ENCODE data around the gene MAP3K21.

The MAP3K21 gene

GRCh38 chr1:233390842-233391737 lies 63.6 kb downstream of the MAP3K21 start:
- DNase-seq (ENCODE audit: low read depth), result no peak
- no peak overlapping the region for H3K4me3 ChIP-seq (ENCODE audit: low read depth, low read length)
- TF ChIP-seq, protein P1, sequence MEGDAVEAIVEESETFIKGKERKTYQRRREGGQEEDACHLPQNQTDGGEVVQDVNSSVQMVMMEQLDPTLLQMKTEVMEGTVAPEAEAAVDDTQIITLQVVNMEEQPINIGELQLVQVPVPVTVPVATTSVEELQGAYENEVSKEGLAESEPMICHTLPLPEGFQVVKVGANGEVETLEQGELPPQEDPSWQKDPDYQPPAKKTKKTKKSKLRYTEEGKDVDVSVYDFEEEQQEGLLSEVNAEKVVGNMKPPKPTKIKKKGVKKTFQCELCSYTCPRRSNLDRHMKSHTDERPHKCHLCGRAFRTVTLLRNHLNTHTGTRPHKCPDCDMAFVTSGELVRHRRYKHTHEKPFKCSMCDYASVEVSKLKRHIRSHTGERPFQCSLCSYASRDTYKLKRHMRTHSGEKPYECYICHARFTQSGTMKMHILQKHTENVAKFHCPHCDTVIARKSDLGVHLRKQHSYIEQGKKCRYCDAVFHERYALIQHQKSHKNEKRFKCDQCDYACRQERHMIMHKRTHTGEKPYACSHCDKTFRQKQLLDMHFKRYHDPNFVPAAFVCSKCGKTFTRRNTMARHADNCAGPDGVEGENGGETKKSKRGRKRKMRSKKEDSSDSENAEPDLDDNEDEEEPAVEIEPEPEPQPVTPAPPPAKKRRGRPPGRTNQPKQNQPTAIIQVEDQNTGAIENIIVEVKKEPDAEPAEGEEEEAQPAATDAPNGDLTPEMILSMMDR (IDR thresholded peaks at IDR 0.05; ENCODE audit: control insufficient read depth, extremely low read depth, insufficient read depth), result no peak

GRCh38 chr1:233393084-233393840 lies 65.7 kb downstream of the MAP3K21 start:
- DNase-seq (ENCODE audit: low read depth), result no peak
- TF ChIP-seq, protein P1 (IDR thresholded peaks at IDR 0.05; ENCODE audit: control insufficient read depth, extremely low read depth, insufficient read depth), result no peak
- H3K4me3 ChIP-seq (ENCODE audit: low read depth, low read length), result no peak overlapping the region

GRCh38 chr1:233393926-233394680 lies 66.6 kb downstream of the MAP3K21 start:
- no peak overlapping the region for H3K4me3 ChIP-seq (ENCODE audit: low read depth, low read length)
- DNase-seq (ENCODE audit: low read depth), result no peak
- TF ChIP-seq, protein P1 (IDR thresholded peaks at IDR 0.05; ENCODE audit: control insufficient read depth, extremely low read depth, insufficient read depth), result no peak

DNA sequence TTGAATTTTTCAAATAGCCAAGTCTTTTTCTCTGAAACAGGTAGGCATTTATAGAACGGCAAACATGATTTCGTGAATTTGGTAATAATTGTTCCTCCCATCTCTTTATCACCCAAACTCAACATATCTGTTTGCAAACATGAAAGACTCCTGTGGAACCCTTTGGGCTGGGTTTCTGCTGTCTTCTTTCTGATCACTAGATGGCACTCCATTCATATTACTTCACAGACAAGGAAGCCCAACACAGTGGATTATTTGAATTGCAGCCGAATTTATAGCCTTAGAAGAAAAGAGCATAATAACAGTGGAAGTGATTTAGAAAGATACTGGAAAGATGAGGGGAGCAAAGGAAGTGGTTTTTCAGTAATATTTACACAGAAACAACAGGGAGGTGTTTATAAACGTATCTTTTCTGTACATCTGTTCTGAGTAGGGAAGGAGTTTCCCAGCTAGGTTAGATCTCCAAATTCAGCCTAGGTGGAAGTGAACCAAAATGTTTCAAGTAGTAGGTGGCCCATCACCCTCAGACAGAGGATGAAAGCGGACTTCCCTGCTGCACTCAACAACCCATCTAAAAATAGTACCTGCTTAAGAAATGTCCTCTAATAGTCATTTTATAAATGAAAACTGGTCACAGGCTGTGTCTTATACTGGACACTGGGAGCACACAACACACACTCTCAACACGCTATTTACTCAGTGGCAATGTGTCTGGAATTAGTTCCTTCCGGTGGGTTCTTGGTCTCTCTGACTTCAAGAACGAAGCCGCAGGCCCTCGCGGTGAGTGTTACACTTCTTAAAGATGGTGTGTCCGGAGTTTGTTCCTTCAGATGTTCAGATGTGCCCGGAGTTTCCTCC lies 67.6 kb downstream of the MAP3K21 start:
- no peak overlapping the region for H3K4me3 ChIP-seq (ENCODE audit: low read depth, low read length)
- peak; percentile 40 for DNase-seq (ENCODE audit: low read depth)
- TF ChIP-seq, protein P1 (IDR thresholded peaks at IDR 0.05; ENCODE audit: control insufficient read depth, extremely low read depth, insufficient read depth), result peak; percentile 75

DNA sequence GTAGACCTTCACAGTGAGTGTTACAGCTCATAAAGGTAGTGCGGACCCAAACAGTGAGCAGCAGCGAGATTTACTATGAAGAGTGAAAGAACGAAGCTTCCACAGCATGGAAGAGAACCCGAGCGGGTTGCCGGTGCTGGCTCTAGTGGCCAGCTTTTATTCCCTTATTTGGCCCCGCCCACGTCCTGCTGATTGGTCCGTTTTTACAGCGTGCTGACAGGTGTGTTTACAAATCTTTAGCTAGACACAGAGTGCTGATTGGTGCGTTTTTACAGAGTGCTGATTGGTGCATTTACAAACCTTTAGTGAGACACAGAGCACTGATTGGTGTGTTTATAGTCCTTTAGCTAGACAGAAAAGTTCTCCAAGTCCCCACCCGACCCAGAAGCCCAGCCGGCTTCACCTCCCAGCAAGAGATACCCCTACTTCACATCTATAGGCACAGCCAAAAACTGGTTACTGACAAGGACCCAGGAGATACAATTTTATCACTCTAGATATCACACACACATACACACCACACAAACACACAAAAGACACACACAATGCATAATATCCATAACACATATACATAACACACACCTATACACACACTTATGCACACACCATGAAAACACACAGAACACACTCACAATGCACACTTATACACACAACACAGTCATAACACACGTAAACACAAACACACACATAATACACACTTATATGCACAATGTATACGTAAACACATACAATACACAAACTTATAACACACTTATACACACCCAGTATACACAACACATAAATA lies 68.5 kb downstream of the MAP3K21 start:
- H3K4me3 ChIP-seq (ENCODE audit: low read depth, low read length), result no peak overlapping the region
- TF ChIP-seq, protein P1 (IDR thresholded peaks at IDR 0.05; ENCODE audit: control insufficient read depth, extremely low read depth, insufficient read depth), result no peak
- no peak for DNase-seq (ENCODE audit: low read depth)

Measured in LNCaP clone FGC (cell line).